Suppressor macrophage (primary cell): ENCODE results near the gene ASF1B.

ENCODE experiments used
- DNase-seq, 4 experiments: peaks; one replicate each; pipeline ENCODE4 v3.0.0-alpha.2; 2020 to 2022

Gene ASF1B

GRCh38 chr19:14135355-14135754 is 1.0 kb downstream of the ASF1B start:
- no peak for DNase-seq

- peak; percentile 78 to 94 (median 88) for DNase-seq
Measured at GRCh38 chr19:14127929-14128509, 8.4 kb downstream of the ASF1B start.

GRCh38 chr19:14127176-14127575 is 9.2 kb downstream of the ASF1B start:
- peak; percentile 74 to 86 (median 82) for DNase-seq

GRCh38 chr19:14122924-14123323 is 13.5 kb downstream of the ASF1B start:
- no peak for DNase-seq

GRCh38 chr19:14120497-14120780 is 15.9 kb downstream of the ASF1B start:
- no peak for DNase-seq

GRCh38 chr19:14119644-14120496 is 16.5 kb downstream of the ASF1B start:
- DNase-seq: no peak

- peak in 1 of 4 experiments; percentile 29 for DNase-seq
Measured at GRCh38 chr19:14119146-14119545, 17.2 kb downstream of the ASF1B start.

- peak; percentile 94 to 98 (median 97) for DNase-seq
Measured at GRCh38 chr19:14118165-14119051, 18.0 kb downstream of the ASF1B start.

GRCh38 chr19:14117668-14118164 is 18.7 kb downstream of the ASF1B start, which contains the start of gene PRKACA:
PRKACA (minus strand) TSS chr19:14117762; CDS start chr19:14117547, 215 bp downstream.
- DNase-seq: peak; percentile 99 to 100 (median 100)

GRCh38 chr19:14116918-14117578 is 19.3 kb downstream of the ASF1B start:
- no peak for DNase-seq

GRCh38 chr19:14116525-14116917 is 19.9 kb downstream of the ASF1B start:
- no peak for DNase-seq

GRCh38 chr19:14115756-14116155 is 20.6 kb downstream of the ASF1B start:
- no peak for DNase-seq

- peak; percentile 80 to 94 (median 90) for DNase-seq
Measured at GRCh38 chr19:14114854-14115253, 21.5 kb downstream of the ASF1B start.

GRCh38 chr19:14114439-14114838 is 21.9 kb downstream of the ASF1B start:
- DNase-seq: no peak

GRCh38 chr19:14113762-14114414 is 22.5 kb downstream of the ASF1B start:
- DNase-seq: peak; percentile 47 to 74 (median 54)

GRCh38 chr19:14112809-14113385 is 23.5 kb downstream of the ASF1B start:
- DNase-seq: peak in 1 of 4 experiments; percentile 17

- peak; percentile 41 to 78 (median 66) for DNase-seq
Measured at GRCh38 chr19:14112051-14112808, 24.2 kb downstream of the ASF1B start.

- DNase-seq: no peak
Measured at GRCh38 chr19:14111486-14111885, 24.9 kb downstream of the ASF1B start.

GRCh38 chr19:14110650-14111049 is 25.7 kb downstream of the ASF1B start:
- DNase-seq: no peak
